Esophagus squamous epithelium (tissue), 5 donors: ENCODE data around the gene PRCC. TPM values are rescaled to one million over a fixed set of nuclear protein-coding genes. Genes with fewer than 3 reads are reported as not detected.

Source experiments
- DNase-seq: peaks from one replicate; lab custom pipeline; 2025; lab: John Stamatoyannopoulos, UW
- H3K27ac ChIP-seq, 4 donors: fragments of 200-600 bp; sonication (generic); one replicate each; pipeline ENCODE4 v1.5.1; 2016 to 2019; ENCODE audit warnings: mild to moderate bottlenecking in 1 of 4
- H3K27me3 ChIP-seq, 4 donors: fragments of 200-600 bp; sonication (generic); 1 replicate in 3 of 4; 2 replicates in 1 of 4; pipeline versions ENCODE4 v1.5.1 to v1.6.0; 2017 to 2021; ENCODE audit warnings: antibody characterized with exemption in 1 of 4
- H3K36me3 ChIP-seq, 3 donors: fragments of 200-600 bp; sonication (generic); one replicate each; pipeline ENCODE4 v1.5.1; 2016 to 2019
- H3K4me1 ChIP-seq, 3 donors: fragments of 200-600 bp; sonication (generic); one replicate each; pipeline ENCODE4 v1.5.1; 2017 to 2019
- H3K4me3 ChIP-seq, 4 donors: fragments of 200-600 bp; sonication (generic); 1 replicate in 3 of 4; 2 replicates in 1 of 4; pipeline ENCODE4 v1.5.1; 2016 to 2019; ENCODE audit warnings: mild to moderate bottlenecking in 2 of 4, moderate library complexity in 1 of 4
- H3K9me3 ChIP-seq, 3 donors: fragments of 200-600 bp; sonication (generic); one replicate each; pipeline ENCODE4 v1.5.1; 2016 to 2019
- POLR2A ChIP-seq, 4 donors: fragments of 450-650 bp; IDR thresholded peaks; one replicate each; pipeline ENCODE4 v1.6.1; 2017; ENCODE audit warnings: antibody characterized with exemption in 4 of 4, mild to moderate bottlenecking in 4 of 4, moderate library complexity in 3 of 4
- WGBS, 2 donors: methylation state at CpG; one replicate each; pipeline ENCODE4 v1.1.5; 2018; 5-methylcytosine and 5-hydroxymethylcytosine counted together
- intact Hi-C: fragments of 100-400 bp; cut with DNase I; formaldehyde crosslinking; loops from one replicate; pipeline ENCODE4 v1.15.0; 2022
- total RNA-seq, 4 donors: library from RNA; depleted of rRNA; stranded (reverse); fragments of >200 nt; gene quantifications; one replicate each; pipeline ENCODE4 v1.1.0, GENCODE V29; 2016
- TF ChIP-seq, protein P1 (sequence below), 6 experiments: fragments of 450-650 bp in 4 of 6; fragments of 200-600 bp in 2 of 6; sonication (generic) in 2 of 6; IDR thresholded peaks; one replicate each; pipeline ENCODE4 v1.5.1; 2016 to 2019; ENCODE audit warnings: antibody characterized with exemption in 6 of 6, mild to moderate bottlenecking in 4 of 6, moderate library complexity in 4 of 6
- donor health status: DM: yes; HTN: yes; CAD: no.

Gene PRCC
- total RNA-seq, 4 donors from 2014 or later: 35.6 to 42.6 (median 38.3) TPM

DNA sequence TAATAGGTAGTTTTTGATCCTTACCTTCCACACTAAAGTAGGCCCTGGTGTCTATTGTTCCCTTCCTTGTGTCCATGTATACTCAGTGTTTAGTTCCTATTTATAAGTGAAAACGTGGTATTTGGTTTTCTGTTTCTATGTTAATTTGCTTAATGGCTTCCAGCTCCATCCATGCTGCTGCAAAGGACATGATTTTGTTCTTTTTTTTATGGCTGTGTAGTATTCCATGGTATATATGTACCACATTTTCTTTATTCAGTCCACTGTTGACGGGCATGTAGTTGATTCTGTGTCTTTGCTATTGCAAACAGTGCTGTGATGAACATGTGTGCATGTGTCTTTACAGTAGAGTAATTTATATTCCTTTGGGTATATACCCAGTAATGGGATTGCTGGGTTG lies 20.8 kb downstream of the PRCC start:
- 92 to 96% methylated on average over 2 of the region's 2 CpGs for WGBS, 2 donors
- TF ChIP-seq, protein P1, sequence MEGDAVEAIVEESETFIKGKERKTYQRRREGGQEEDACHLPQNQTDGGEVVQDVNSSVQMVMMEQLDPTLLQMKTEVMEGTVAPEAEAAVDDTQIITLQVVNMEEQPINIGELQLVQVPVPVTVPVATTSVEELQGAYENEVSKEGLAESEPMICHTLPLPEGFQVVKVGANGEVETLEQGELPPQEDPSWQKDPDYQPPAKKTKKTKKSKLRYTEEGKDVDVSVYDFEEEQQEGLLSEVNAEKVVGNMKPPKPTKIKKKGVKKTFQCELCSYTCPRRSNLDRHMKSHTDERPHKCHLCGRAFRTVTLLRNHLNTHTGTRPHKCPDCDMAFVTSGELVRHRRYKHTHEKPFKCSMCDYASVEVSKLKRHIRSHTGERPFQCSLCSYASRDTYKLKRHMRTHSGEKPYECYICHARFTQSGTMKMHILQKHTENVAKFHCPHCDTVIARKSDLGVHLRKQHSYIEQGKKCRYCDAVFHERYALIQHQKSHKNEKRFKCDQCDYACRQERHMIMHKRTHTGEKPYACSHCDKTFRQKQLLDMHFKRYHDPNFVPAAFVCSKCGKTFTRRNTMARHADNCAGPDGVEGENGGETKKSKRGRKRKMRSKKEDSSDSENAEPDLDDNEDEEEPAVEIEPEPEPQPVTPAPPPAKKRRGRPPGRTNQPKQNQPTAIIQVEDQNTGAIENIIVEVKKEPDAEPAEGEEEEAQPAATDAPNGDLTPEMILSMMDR (IDR thresholded peaks at IDR 0.05): no peak
- no peak for TF ChIP-seq POLR2A (IDR thresholded peaks at IDR 0.05)
- peaks cover 14 to 100% (median 32%) of the 10 kb centered on the region in 3 donors for H3K36me3 ChIP-seq
- no peak overlapping the region for H3K27ac ChIP-seq
- no peaks in the 10 kb centered on the region for H3K9me3 ChIP-seq
- H3K27me3 ChIP-seq: no peaks in the 10 kb centered on the region
- H3K4me3 ChIP-seq: no peak overlapping the region
- intact Hi-C loops: no loop called here
- no peaks in the 10 kb centered on the region for H3K4me1 ChIP-seq
- no peak for DNase-seq

DNA sequence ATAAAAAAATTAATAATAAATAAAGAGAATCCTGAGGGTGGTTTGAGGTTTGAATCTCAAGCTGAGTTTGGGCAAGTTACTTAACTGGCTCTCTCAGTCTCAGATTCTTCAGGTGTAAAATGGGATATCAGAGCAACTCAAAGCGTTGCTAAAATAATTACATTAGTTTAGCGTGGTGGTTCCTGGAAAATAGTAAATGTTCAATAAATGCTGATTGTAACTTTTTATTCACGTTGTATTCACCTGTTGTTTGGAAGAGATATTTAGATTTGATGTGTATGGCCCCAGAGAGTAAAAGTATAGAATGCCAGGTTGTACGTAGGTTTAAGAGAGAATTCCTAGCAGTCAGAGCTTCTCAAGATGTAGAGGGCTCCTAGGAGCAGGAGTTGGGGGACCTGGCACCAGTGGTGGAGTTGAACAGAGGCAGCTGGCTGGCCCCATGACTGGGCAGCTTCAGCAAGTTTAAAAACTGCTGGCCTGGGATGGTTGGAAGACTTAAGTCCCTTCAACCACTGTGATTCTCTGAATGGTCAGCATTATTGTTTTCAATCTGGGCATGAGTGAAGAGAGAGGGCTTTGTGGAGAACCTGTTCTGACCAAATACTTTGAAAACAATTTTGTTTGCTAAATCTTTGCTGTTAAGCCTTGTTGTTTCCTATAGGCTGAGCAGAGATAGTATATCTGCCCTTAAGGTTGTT lies 22.4 kb downstream of the PRCC start:
- WGBS, 2 donors: 81 to 84% methylated on average over 4 of the region's 4 CpGs
- H3K4me1 ChIP-seq: no peaks in the 10 kb centered on the region
- no peaks in the 10 kb centered on the region for H3K9me3 ChIP-seq
- no peaks in the 10 kb centered on the region for H3K27me3 ChIP-seq
- H3K4me3 ChIP-seq: no peak overlapping the region
- H3K27ac ChIP-seq: no peak overlapping the region
- no peak for DNase-seq
- intact Hi-C loops: no loop called here
- H3K36me3 ChIP-seq: peaks cover 14 to 100% (median 34%) of the 10 kb centered on the region in 3 donors
- TF ChIP-seq, protein P1 (IDR thresholded peaks at IDR 0.05): no peak
- no peak for TF ChIP-seq POLR2A (IDR thresholded peaks at IDR 0.05)

DNA sequence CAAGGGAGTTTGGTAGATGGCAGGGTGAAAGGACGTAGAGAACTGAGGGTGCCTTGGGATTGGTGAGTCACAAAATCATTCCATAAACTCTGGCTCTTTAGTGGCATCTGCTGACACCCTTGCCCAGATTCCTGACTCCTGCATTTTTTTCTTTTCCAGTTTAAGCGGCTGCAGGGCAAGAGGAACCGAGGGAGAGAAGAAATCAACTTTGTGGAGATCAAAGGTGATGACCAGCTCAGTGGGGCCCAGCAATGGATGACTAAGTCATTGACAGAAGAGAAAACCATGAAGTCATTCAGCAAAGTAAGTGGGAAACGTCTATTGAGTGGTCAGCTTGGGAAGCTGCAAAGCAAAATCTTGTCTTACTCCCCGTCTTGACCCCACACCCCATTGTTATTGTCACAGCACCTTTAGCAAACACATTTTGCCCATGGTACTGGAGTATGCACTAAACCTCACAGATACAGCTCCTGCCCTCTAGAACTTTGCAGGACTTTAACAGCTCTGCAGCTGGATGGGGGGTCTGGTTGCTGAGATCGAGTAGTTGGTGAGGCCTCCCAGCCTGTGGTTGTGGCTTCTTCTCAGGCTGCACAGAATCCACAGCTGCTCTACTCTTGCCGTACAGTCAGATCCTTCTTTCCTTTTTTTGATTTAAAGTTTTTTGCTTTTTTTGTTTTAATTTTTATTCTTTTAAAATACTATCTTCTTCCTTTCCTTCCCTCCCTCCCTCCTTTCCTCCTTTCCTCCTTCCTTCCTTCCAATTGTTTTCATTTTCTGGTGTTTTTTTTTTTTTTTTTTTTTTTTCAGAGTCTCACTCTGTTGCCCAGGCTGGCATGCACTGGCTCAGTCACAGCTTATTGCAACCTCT lies 27.4 kb downstream of the PRCC start:
- peaks cover 0 to 4% (median 0%) of the 10 kb centered on the region in 3 donors for H3K4me1 ChIP-seq
- TF ChIP-seq, protein P1 (IDR thresholded peaks at IDR 0.05): no peak
- no peak for TF ChIP-seq POLR2A (IDR thresholded peaks at IDR 0.05)
- peaks cover 22 to 100% (median 64%) of the 10 kb centered on the region in 3 donors for H3K36me3 ChIP-seq
- H3K4me3 ChIP-seq: no peak overlapping the region
- 68 to 78% methylated on average over 7 of the region's 7 CpGs for WGBS, 2 donors
- H3K27me3 ChIP-seq: no peaks in the 10 kb centered on the region
- intact Hi-C loops: no loop called here
- H3K9me3 ChIP-seq: no peaks in the 10 kb centered on the region
- H3K27ac ChIP-seq: no peak overlapping the region
- DNase-seq: no peak

DNA sequence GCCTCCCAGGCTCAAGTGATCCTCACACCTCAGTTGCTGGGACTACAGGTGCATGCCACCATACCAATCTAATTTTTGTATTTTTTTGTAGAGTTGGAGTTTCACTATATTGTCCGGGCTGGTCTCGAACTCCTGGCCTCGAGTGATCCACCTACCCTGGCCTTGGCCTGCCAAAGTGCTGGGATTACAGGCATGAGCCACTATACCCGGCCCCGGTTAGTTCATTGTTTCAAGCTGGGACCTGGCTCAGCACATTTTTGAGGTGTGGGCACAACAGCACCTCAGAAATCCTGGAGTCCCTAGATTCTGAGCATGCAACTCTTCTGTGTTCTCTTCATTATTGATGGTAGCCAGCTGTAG lies 28.0 kb downstream of the PRCC start:
- DNase-seq: no peak
- Histone ChIP-seq H3K27me3 (no peaks in the 10 kb centered on the region), H3K4me3 (no peak overlapping the region), H3K4me1 (peaks cover 0 to 4% (median 0%) of the 10 kb centered on the region in 3 donors), H3K36me3 (peaks cover 28 to 100% (median 70%) of the 10 kb centered on the region in 3 donors), H3K9me3 (no peaks in the 10 kb centered on the region), H3K27ac (no peak overlapping the region)
- intact Hi-C loops: no loop called here
- 79 to 89% methylated on average over 5 of the region's 5 CpGs for WGBS, 2 donors
- TF ChIP-seq, protein P1 (IDR thresholded peaks at IDR 0.05): no peak
- TF ChIP-seq POLR2A (IDR thresholded peaks at IDR 0.05): no peak

DNA sequence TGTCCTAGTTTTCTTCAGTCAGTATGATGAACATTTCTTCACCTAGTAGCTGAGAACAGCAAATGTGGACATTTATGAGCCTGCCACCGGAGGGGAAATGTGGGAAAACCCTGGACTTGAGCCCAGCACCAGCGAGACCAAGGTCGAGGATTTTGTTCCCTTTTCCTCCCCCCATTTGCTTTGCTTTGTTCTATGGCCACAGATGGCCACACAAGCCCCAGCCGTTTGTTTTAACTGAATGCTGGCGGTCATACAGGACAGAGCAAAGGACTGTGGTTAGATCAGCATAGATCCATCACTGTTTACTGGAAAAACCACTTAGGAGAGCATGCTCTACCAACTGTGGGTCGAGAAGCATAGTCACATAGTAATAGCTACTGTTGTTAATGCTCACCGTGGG lies 28.5 kb downstream of the PRCC start:
- TF ChIP-seq, protein P1 (IDR thresholded peaks at IDR 0.05): no peak
- no peak for TF ChIP-seq POLR2A (IDR thresholded peaks at IDR 0.05)
- Histone ChIP-seq H3K27ac (no peak overlapping the region), H3K4me1 (peaks cover 0 to 4% (median 0%) of the 10 kb centered on the region in 3 donors), H3K36me3 (peaks cover 32 to 100% (median 74%) of the 10 kb centered on the region in 3 donors), H3K9me3 (no peaks in the 10 kb centered on the region), H3K4me3 (no peak overlapping the region), H3K27me3 (no peaks in the 10 kb centered on the region)
- intact Hi-C loops: no loop called here
- no peak for DNase-seq
- 43 to 45% methylated on average over 7 of the region's 7 CpGs for WGBS, 2 donors
